GM12878 (cell line): Measurements from ENCODE around the gene PPM1J.

Experiments
- ATF7 ChIP-seq: fragments of 450-650 bp; IDR thresholded peaks from 2 replicates; pipeline ENCODE4 v1.6.1; 2016; ENCODE audit warnings: low read depth, mild to moderate bottlenecking
- EP300 ChIP-seq, 2 experiments: fragments of 150-350 bp in 1 of 2; IDR thresholded peaks; 2 replicates each; pipeline ENCODE4 v1.6.1; 2011 to 2012; ENCODE audit warnings: low read depth in 2 of 2, low read length in 2 of 2, borderline replicate concordance in 1 of 2, improper control_type of control experiment in 1 of 2, inconsistent platforms in 1 of 2; ENCODE audit not compliant: control insufficient read depth in 1 of 2
- GABPA ChIP-seq: IDR thresholded peaks from 2 replicates; pipeline ENCODE4 v1.6.1; 2014; ENCODE audit warnings: antibody characterized with exemption, low read depth, mild to moderate bottlenecking, inconsistent platforms
- RFX5 ChIP-seq: IDR thresholded peaks from 2 replicates; pipeline ENCODE4 v1.6.1; 2011; ENCODE audit warnings: low read depth, low read length, improper control_type of control experiment
- SREBF2 ChIP-seq: IDR thresholded peaks from 2 replicates; pipeline ENCODE4 v1.6.1; 2012; ENCODE audit warnings: mild to moderate bottlenecking, low read length
- ZNF24 ChIP-seq: fragments of 450-650 bp; IDR thresholded peaks from 2 replicates; pipeline ENCODE4 v1.6.1; 2017; ENCODE audit warnings: antibody characterized with exemption, mild to moderate bottlenecking
- ZNF274 ChIP-seq: IDR thresholded peaks from one replicate; pipeline ENCODE4 v1.8.0; 2011; ENCODE audit not compliant: insufficient read length, insufficient read depth
- TF ChIP-seq, protein P1 (sequence below), 3 experiments: IDR thresholded peaks in 2 of 3; conservative IDR thresholded peaks in 1 of 3; 2 replicates each; pipeline ENCODE4 v1.5.1; 2011; ENCODE audit warnings: low read depth in 3 of 3, low read length in 3 of 3, mild to moderate bottlenecking in 3 of 3, control low read depth in 2 of 3, moderate library complexity in 2 of 3, inconsistent platforms in 1 of 3, mixed read lengths in 1 of 3; ENCODE audit not compliant: control insufficient read depth in 2 of 3, insufficient read depth in 1 of 3; ENCODE audit errors: extremely low read depth in 1 of 3

DNA sequence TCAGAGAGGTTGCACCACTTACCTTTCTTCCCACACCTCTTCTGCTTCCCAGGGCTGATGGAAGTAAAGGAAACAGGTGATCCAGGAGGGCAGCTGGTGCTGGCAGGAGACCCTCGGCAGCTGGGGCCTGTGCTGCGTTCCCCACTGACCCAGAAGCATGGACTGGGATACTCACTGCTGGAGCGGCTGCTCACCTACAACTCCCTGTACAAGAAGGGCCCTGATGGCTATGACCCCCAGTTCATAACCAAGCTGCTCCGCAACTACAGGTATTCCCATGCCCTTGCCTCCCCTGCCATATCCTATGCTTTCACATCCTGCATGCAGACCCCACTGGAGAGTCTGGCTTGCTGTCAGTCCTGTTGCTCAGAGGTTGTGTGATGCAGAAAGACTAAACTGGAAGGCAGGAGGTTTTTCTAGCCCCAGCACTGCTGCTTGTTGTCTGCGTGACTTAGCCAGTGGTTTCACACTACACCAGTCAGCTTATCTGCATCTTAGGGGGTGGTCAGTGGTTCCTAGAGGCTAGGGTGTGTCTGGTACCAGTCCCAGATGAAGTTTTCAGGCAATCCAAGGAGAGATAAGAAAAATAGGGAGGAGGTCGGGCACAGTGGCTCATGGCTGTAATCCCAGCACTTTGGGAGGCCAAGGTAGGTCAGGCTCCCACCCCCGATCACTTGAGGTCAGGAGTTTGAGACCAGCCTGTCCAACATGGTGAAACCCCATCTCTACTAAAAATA lies 18.4 kb downstream of the PPM1J start:
- TF ChIP-seq, protein P1, sequence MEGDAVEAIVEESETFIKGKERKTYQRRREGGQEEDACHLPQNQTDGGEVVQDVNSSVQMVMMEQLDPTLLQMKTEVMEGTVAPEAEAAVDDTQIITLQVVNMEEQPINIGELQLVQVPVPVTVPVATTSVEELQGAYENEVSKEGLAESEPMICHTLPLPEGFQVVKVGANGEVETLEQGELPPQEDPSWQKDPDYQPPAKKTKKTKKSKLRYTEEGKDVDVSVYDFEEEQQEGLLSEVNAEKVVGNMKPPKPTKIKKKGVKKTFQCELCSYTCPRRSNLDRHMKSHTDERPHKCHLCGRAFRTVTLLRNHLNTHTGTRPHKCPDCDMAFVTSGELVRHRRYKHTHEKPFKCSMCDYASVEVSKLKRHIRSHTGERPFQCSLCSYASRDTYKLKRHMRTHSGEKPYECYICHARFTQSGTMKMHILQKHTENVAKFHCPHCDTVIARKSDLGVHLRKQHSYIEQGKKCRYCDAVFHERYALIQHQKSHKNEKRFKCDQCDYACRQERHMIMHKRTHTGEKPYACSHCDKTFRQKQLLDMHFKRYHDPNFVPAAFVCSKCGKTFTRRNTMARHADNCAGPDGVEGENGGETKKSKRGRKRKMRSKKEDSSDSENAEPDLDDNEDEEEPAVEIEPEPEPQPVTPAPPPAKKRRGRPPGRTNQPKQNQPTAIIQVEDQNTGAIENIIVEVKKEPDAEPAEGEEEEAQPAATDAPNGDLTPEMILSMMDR (IDR thresholded peaks at IDR 0.05 in 2 of 3, conservative IDR thresholded peaks at IDR 0.05 in 1 of 3; ENCODE audit: control insufficient read depth in 2 of 3, extremely low read depth in 1 of 3, insufficient read depth in 1 of 3, low read depth in 3 of 3, low read length in 3 of 3): no peak
- TF ChIP-seq EP300 (IDR thresholded peaks at IDR 0.05; ENCODE audit: borderline replicate concordance in 1 of 2, control insufficient read depth in 1 of 2, low read depth in 2 of 2, low read length in 2 of 2): no peak
- no peak for TF ChIP-seq ZNF24
- TF ChIP-seq SREBF2: no peak
- no peak for TF ChIP-seq GABPA
- TF ChIP-seq RFX5: no peak
- no peak for TF ChIP-seq ATF7
- TF ChIP-seq ZNF274: no peak
